Astrocyte (in vitro differentiated cells and primary cell): ENCODE data around the gene UBAP1. TPM values are rescaled to one million over a fixed set of nuclear protein-coding genes. Genes with fewer than 3 reads are reported as not detected.

Experiments used
- DNase-seq: peaks from one replicate; pipeline ENCODE4 v3.0.0-alpha.2; 2010; ENCODE audit warnings: low read depth
- FAIRE-seq: peaks from 2 replicates; lab custom pipeline; 2011; peaks lifted over from hg19 to GRCh38; lab: Jason Lieb, UNC
- H2AFZ ChIP-seq: 2 replicates; pipeline ENCODE4 v1.6.0; 2012; ENCODE audit warnings: low read depth, low read length, inconsistent platforms
- H3K27ac ChIP-seq: 2 replicates; pipeline ENCODE4 v1.5.1; 2011; ENCODE audit warnings: low read depth, low read length, inconsistent platforms
- H3K27me3 ChIP-seq: 2 replicates; pipeline ENCODE4 v1.6.0; 2011; ENCODE audit warnings: low read length, inconsistent platforms; ENCODE audit not compliant: insufficient read depth
- H3K36me3 ChIP-seq: 2 replicates; pipeline ENCODE4 v1.5.1; 2011; ENCODE audit warnings: low read length, inconsistent platforms; ENCODE audit not compliant: insufficient read depth
- H3K4me1 ChIP-seq: 2 replicates; pipeline ENCODE4 v1.5.1; 2011; ENCODE audit warnings: low read length, inconsistent platforms; ENCODE audit not compliant: insufficient read depth
- H3K4me2 ChIP-seq: 2 replicates; pipeline ENCODE4 v1.6.0; 2012; ENCODE audit warnings: low read length, inconsistent platforms
- H3K4me3 ChIP-seq: 2 replicates; pipeline ENCODE4 v1.5.1; 2011; ENCODE audit warnings: low read depth, mild to moderate bottlenecking, low read length, inconsistent platforms; ENCODE audit not compliant: insufficient read depth
- H3K79me2 ChIP-seq: 2 replicates; pipeline ENCODE4 v1.6.0; 2012; ENCODE audit warnings: mild to moderate bottlenecking, low read length, inconsistent platforms; ENCODE audit not compliant: insufficient read depth
- H3K9ac ChIP-seq: 2 replicates; pipeline ENCODE4 v1.6.0; 2012; ENCODE audit warnings: mild to moderate bottlenecking, low read length, inconsistent platforms
- H3K9me3 ChIP-seq: 2 replicates; pipeline ENCODE4 v1.5.1; 2012; ENCODE audit warnings: low read depth, mild to moderate bottlenecking, low read length, inconsistent platforms; ENCODE audit not compliant: insufficient read depth
- H4K20me1 ChIP-seq: 2 replicates; pipeline ENCODE4 v1.6.0; 2012; ENCODE audit warnings: low read length, inconsistent platforms; ENCODE audit not compliant: insufficient read depth
- H3K27ac Mint-ChIP-seq: one replicate; pipeline ENCODE4 v1.8.0; 2021; ENCODE audit warnings: mild to moderate bottlenecking, mixed read lengths; ENCODE audit not compliant: unreplicated experiment
- H3K27me3 Mint-ChIP-seq: one replicate; pipeline ENCODE4 v1.8.0; 2021; ENCODE audit warnings: low read depth, mixed read lengths; ENCODE audit not compliant: unreplicated experiment
- H3K36me3 Mint-ChIP-seq: one replicate; pipeline ENCODE4 v1.8.0; 2021; ENCODE audit warnings: low read depth, mixed read lengths; ENCODE audit not compliant: unreplicated experiment
- H3K4me1 Mint-ChIP-seq: one replicate; pipeline ENCODE4 v1.8.0; 2021; ENCODE audit warnings: low read depth, mixed read lengths; ENCODE audit not compliant: unreplicated experiment
- H3K4me3 Mint-ChIP-seq: one replicate; pipeline ENCODE4 v1.8.0; 2021; ENCODE audit warnings: mild to moderate bottlenecking, moderate library complexity, mixed read lengths; ENCODE audit not compliant: unreplicated experiment
- H3K9me3 Mint-ChIP-seq: one replicate; pipeline ENCODE4 v1.8.0; 2021; ENCODE audit warnings: mild to moderate bottlenecking, mixed read lengths; ENCODE audit not compliant: unreplicated experiment
- CTCF ChIP-seq: IDR thresholded peaks from 2 replicates; pipeline ENCODE4 v1.5.1; 2011; ENCODE audit warnings: low read depth, mild to moderate bottlenecking, inconsistent platforms, low read length, moderate library complexity; ENCODE audit not compliant: insufficient read depth
- EZH2 ChIP-seq: IDR thresholded peaks from 2 replicates; pipeline ENCODE4 v1.6.1; 2012; ENCODE audit warnings: mild to moderate bottlenecking, low read length, inconsistent platforms; ENCODE audit not compliant: insufficient read depth
- total RNA-seq: library from RNA; stranded (reverse); gene quantifications from 2 replicates; pipeline ENCODE4 v1.2.1, GENCODE V29; 2021

The UBAP1 gene
- total RNA-seq, 1 donor from 2014 or later: 52.0 TPM

- H3K27ac ChIP-seq: no peak overlapping the region
- H2AFZ ChIP-seq: no peak overlapping the region
- Mint-ChIP-seq H3K27ac (no peak overlapping the region), H3K4me1 (peaks cover 7% of the 10 kb centered on the region), H3K9me3 (no peaks in the 10 kb centered on the region), H3K36me3 (no peaks in the 10 kb centered on the region), H3K27me3 (peaks cover 5% of the 10 kb centered on the region), H3K4me3 (no peak overlapping the region)
- H3K4me1 ChIP-seq: peaks cover 17% of the 10 kb centered on the region
- no peaks in the 10 kb centered on the region for H4K20me1 ChIP-seq
- TF ChIP-seq CTCF (no peak), EZH2 (no peak)
- no peak for FAIRE-seq
- no peak for DNase-seq
- no peaks in the 10 kb centered on the region for H3K27me3 ChIP-seq
- H3K9ac ChIP-seq: no peak overlapping the region
- H3K4me2 ChIP-seq: no peak overlapping the region
- H3K79me2 ChIP-seq: no peaks in the 10 kb centered on the region
- H3K9me3 ChIP-seq: no peaks in the 10 kb centered on the region
- no peaks in the 10 kb centered on the region for H3K36me3 ChIP-seq
- no peak overlapping the region for H3K4me3 ChIP-seq
These were observed 24.8 kb upstream of the UBAP1 start for GRCh38 chr9:34154057-34154456.

- Mint-ChIP-seq H3K27ac (no peak overlapping the region), H3K27me3 (no peaks in the 10 kb centered on the region), H3K36me3 (no peaks in the 10 kb centered on the region), H3K4me3 (no peak overlapping the region), H3K4me1 (peaks cover 7% of the 10 kb centered on the region), H3K9me3 (no peaks in the 10 kb centered on the region)
- no peak for TF ChIP-seq CTCF
- no peak for TF ChIP-seq EZH2
- Histone ChIP-seq H3K9me3 (no peaks in the 10 kb centered on the region), H3K27me3 (no peaks in the 10 kb centered on the region), H3K9ac (no peak overlapping the region), H4K20me1 (no peaks in the 10 kb centered on the region), H3K79me2 (no peaks in the 10 kb centered on the region), H3K27ac (no peak overlapping the region), H3K4me3 (no peak overlapping the region), H3K4me1 (peaks cover 13% of the 10 kb centered on the region), H2AFZ (no peak overlapping the region), H3K36me3 (no peaks in the 10 kb centered on the region), H3K4me2 (no peak overlapping the region)
- FAIRE-seq (no peak), DNase-seq (no peak)
These were observed 21.5 kb upstream of the UBAP1 start for GRCh38 chr9:34157318-34157717.

- H3K9me3 Mint-ChIP-seq: no peaks in the 10 kb centered on the region
- H3K27ac ChIP-seq: no peak overlapping the region
- no peaks in the 10 kb centered on the region for H3K36me3 Mint-ChIP-seq
- no peak for TF ChIP-seq CTCF
- no peak for TF ChIP-seq EZH2
- H2AFZ ChIP-seq: no peak overlapping the region
- peaks cover 7% of the 10 kb centered on the region for H3K4me1 Mint-ChIP-seq
- H3K4me3 ChIP-seq: no peak overlapping the region
- H3K4me2 ChIP-seq: peak overlapping the region; percentile 26
- H3K27me3 ChIP-seq: no peaks in the 10 kb centered on the region
- no peaks in the 10 kb centered on the region for H3K9me3 ChIP-seq
- FAIRE-seq (no peak), DNase-seq (no peak)
- no peak overlapping the region for H3K9ac ChIP-seq
- no peaks in the 10 kb centered on the region for H4K20me1 ChIP-seq
- no peaks in the 10 kb centered on the region for H3K36me3 ChIP-seq
- H3K4me3 Mint-ChIP-seq: no peak overlapping the region
- H3K4me1 ChIP-seq: peaks cover 13% of the 10 kb centered on the region
- peak overlapping the region; percentile 70 for H3K27ac Mint-ChIP-seq
- H3K79me2 ChIP-seq: no peaks in the 10 kb centered on the region
- H3K27me3 Mint-ChIP-seq: no peaks in the 10 kb centered on the region
These were observed 20.9 kb upstream of the UBAP1 start for GRCh38 chr9:34157898-34158297.
